Left ventricle myocardium inferior (tissue), 1 donor: ENCODE results near the gene ACTR1B. TPM values are rescaled to one million over a fixed set of nuclear protein-coding genes. Genes with fewer than 3 reads are reported as not detected.
"Not testable (repeated sequence)": the region's sequence is repeated elsewhere in the genome, so short reads cannot be mapped to it uniquely, and the experiment has no call there.

Experiments used
- DNase-seq: peaks from one replicate; pipeline ENCODE4 v3.0.0-alpha.2; 2020
- H3K27ac ChIP-seq: fragments of 200-600 bp; replicated peaks from 2 replicates; pipeline ENCODE4 v1.8.0; 2021
- H3K27me3 ChIP-seq: fragments of 200-600 bp; 2 replicates; pipeline ENCODE4 v1.8.0; 2021; ENCODE audit warnings: low read depth
- H3K36me3 ChIP-seq: fragments of 200-600 bp; 2 replicates; pipeline ENCODE4 v1.8.0; 2021
- H3K4me1 ChIP-seq: fragments of 200-600 bp; 2 replicates; pipeline ENCODE4 v1.8.0; 2021
- H3K4me3 ChIP-seq: fragments of 200-600 bp; 2 replicates; pipeline ENCODE4 v1.8.0; 2021; ENCODE audit warnings: mild to moderate bottlenecking, moderate library complexity
- H3K9me3 ChIP-seq: fragments of 200-600 bp; replicated peaks from 2 replicates; pipeline ENCODE4 v1.8.0; 2021
- intact Hi-C: fragments of 100-400 bp; cut with micrococcal nuclease; formaldehyde crosslinking; loops from one replicate; pipeline ENCODE4 v1.11.0; 2022
- total RNA-seq: library from RNA; stranded (reverse); fragmentation: NEBNext Ultra II Directional; extraction: Animal tissue kit (Norgen Biotek cat#: 25700); gene quantifications from one replicate; pipeline ENCODE4 v1.2.1, GENCODE V29; 2021
- TF ChIP-seq, protein P1 (sequence below): fragments of 200-600 bp; IDR thresholded peaks from 2 replicates; pipeline ENCODE4 v1.8.0; 2021; ENCODE audit warnings: antibody characterized with exemption, mild to moderate bottlenecking, borderline replicate concordance
- donor health status: DM: no; HTN: yes; CAD: no; lungs with severe emphysema.

ACTR1B gene
- total RNA-seq, 1 donor from 2014 or later, result 65.2 TPM

DNA sequence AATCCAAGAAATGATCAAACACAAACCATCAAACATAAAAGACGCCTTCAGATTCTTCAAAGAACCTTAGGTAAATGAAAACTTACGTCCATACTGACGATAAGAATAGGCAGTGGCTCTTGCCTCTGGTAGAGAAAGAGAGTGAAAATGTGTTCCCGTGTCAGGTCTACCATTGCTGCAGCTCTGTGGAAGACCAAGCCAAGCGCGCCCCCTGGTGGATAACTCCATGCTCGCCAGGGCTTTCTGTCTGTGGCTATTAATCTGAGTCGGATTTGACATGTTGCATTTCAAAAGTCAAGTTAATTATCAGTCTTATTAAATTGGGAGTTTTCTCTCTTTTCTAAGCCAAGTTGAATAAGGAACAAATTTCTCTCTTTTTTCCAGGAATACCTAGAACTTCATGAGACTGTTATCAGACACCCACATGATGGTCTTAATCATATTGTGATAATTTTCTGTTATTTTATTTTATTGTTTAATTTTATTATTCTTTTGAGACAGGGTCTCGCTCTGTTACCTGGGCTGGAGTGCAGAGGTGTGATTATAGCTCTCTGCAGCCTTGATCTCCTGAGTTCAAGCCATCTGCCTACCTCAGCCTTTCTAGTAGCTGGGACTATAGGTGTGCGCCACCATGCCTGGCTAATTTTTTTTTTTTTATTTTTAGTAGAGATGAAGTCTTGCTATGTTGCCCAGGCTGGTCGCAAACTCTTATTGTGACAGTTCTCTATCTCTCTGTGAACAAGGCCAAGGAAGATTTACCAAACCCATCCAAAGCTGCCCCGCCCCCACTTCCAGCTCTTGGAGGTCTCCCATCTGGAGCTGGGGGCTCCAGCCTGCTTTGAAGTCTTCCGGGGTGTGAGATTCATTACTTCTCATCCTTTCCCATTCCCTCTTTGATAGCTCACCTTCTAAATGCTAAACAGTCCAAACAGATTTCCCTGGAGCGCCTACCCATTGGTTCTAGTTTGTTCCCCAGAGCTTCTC lies 33.7 kb upstream of the ACTR1B start:
- Histone ChIP-seq H3K4me1 (peaks cover 3% of the 10 kb centered on the region), H3K36me3 (no peaks in the 10 kb centered on the region), H3K27me3 (no peaks in the 10 kb centered on the region), H3K4me3 (no peak overlapping the region), H3K27ac (no peak overlapping the region), H3K9me3 (peaks cover 2% of the 10 kb centered on the region)
- intact Hi-C loops, result no loop called here
- peak; percentile 89 for DNase-seq
- TF ChIP-seq, protein P1, sequence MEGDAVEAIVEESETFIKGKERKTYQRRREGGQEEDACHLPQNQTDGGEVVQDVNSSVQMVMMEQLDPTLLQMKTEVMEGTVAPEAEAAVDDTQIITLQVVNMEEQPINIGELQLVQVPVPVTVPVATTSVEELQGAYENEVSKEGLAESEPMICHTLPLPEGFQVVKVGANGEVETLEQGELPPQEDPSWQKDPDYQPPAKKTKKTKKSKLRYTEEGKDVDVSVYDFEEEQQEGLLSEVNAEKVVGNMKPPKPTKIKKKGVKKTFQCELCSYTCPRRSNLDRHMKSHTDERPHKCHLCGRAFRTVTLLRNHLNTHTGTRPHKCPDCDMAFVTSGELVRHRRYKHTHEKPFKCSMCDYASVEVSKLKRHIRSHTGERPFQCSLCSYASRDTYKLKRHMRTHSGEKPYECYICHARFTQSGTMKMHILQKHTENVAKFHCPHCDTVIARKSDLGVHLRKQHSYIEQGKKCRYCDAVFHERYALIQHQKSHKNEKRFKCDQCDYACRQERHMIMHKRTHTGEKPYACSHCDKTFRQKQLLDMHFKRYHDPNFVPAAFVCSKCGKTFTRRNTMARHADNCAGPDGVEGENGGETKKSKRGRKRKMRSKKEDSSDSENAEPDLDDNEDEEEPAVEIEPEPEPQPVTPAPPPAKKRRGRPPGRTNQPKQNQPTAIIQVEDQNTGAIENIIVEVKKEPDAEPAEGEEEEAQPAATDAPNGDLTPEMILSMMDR, result peak; percentile 97

DNA sequence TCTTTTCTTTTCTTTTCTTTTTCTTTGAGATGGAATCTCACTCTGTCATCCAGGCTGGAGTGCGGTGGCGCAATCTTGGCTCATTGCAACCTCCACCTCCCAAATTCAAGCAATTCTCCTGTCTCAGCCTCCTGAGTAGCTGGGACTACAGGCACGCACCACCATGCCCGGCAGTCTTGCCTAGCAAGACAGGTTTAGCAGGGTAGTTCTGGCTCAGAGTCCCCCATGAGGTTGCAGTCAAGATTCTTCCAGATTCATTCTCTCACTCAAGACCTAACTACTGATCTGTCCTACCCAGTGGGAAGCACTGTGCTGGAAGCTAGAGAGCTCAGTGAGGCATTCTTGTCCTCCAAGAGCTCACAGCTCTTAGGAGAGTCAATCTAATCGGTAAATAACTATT lies 31.9 kb upstream of the ACTR1B start:
- TF ChIP-seq, protein P1, result no peak
- H3K4me1 ChIP-seq, result peaks cover 3% of the 10 kb centered on the region
- no peak for DNase-seq
- H3K36me3 ChIP-seq, result no peaks in the 10 kb centered on the region
- no peak overlapping the region for H3K4me3 ChIP-seq
- H3K9me3 ChIP-seq, result peaks cover 2% of the 10 kb centered on the region
- intact Hi-C loops, result no loop called here
- H3K27ac ChIP-seq, result no peak overlapping the region
- no peaks in the 10 kb centered on the region for H3K27me3 ChIP-seq

DNA sequence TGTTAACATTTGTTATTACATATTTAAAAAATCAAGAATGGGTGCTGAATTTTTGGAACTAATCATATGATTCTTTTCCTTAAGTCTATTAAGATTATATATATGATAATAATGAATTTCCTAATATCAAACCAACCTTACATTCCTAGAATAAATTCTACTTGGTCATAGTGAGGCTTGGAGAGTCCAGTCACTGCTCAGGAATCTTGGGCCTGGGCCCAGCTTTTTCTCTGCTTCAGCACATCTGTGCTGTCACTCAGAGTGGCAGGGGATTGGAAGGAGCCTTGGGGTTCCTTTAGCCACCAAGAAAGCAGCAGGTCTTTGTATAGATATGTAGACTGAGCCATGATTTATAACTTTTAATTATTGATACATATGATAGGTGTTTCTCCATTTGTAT lies 29.6 kb upstream of the ACTR1B start:
- Histone ChIP-seq H3K27me3 (no peaks in the 10 kb centered on the region), H3K9me3 (peaks cover 2% of the 10 kb centered on the region), H3K4me1 (peaks cover 3% of the 10 kb centered on the region), H3K4me3 (no peak overlapping the region), H3K27ac (no peak overlapping the region), H3K36me3 (no peaks in the 10 kb centered on the region)
- TF ChIP-seq, protein P1, result no peak
- DNase-seq, result no peak
- intact Hi-C loops, result no loop called here

DNA sequence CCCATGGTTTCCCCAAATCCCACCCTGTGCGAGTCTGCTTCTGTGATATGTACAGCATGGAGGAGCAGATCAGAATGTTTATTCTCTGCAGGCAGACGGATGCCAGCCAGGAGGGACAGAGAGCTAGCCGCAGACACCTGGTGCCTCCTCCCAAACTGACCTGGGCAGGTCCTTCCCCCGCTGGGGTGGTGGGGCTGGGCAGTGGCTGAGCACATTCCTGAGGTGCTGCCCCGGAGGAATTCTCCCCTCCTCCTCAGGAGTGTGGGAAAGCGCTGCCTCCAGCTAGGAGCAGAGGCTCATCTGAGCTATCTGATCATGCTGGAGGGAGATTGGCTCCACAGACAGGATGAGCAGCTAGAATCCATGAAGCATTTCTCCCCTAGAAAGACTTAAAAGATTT lies 27.3 kb upstream of the ACTR1B start:
- H3K36me3 ChIP-seq, result no peaks in the 10 kb centered on the region
- H3K27ac ChIP-seq, result no peak overlapping the region
- no peak overlapping the region for H3K4me3 ChIP-seq
- intact Hi-C loops, result no loop called here
- TF ChIP-seq, protein P1, result no peak
- no peaks in the 10 kb centered on the region for H3K4me1 ChIP-seq
- H3K9me3 ChIP-seq, result peaks cover 2% of the 10 kb centered on the region
- DNase-seq, result no peak
- no peaks in the 10 kb centered on the region for H3K27me3 ChIP-seq

DNA sequence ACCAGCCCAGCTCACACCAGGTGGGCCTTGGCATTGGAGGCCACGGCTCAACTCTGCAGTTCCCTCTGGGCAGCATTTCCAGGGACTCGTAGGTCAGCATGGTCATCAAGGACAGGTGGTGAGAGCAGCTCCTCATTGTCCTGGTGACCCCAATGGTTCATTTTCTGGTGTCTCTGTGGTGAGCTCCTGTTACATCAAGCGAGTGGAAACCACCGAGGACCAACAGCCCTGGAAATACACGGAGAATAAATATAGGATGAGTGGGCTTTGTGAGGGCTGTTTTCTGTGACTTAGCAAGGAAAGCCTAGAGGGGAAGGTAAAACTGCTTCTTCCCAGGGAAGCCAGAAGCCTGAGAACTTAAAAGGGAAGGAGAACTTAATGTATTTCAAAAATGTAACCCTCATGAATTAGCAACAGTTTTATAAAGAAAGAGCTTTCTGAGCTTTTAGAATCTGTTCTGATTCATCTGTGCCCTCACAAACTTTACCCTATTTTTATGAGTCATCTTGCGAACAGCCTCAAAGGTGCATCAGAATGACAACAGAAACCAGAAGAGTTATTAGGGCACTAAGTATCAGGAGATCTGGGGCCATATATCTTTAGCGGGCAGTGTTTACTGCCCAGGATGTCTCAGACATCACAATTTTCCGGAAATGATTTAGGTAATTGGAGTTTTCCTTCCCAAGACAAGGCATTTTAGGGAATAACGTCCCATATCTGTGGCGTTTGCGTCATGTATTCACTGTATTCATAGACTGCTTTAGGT lies 24.4 kb upstream of the ACTR1B start:
- TF ChIP-seq, protein P1, result no peak
- no peak for DNase-seq
- intact Hi-C loops, result no loop called here
- Histone ChIP-seq H3K4me3 (no peak overlapping the region), H3K27me3 (no peaks in the 10 kb centered on the region), H3K4me1 (no peaks in the 10 kb centered on the region), H3K36me3 (no peaks in the 10 kb centered on the region), H3K9me3 (peaks cover 2% of the 10 kb centered on the region), H3K27ac (no peak overlapping the region)

DNA sequence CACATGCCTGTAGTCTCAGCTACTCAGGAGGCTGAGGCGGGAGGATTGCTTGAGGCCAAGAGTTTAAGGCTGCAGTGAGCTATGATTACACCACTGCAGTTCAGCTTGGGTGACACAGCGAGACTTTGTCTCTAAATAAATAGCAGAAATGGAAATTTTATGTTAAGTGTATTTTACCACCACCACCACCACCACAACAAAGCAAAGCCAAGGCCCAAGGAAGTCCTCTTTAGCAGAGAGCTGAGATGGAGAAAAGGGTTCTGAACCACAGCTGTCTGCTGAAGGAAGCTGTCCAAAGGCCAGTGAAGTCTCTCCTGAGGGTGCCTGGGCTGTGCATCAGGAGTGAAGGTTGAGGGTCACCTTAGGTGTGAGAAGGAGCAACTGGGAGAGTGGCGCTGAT lies 23.4 kb upstream of the ACTR1B start:
- DNase-seq, H3K36me3 ChIP-seq, intact Hi-C loops, H3K27me3 ChIP-seq, H3K4me1 ChIP-seq, H3K9me3 ChIP-seq, H3K27ac ChIP-seq, H3K4me3 ChIP-seq: not testable (repeated sequence)
